Measurements from ENCODE around the gene LRRC8A. TPM values are rescaled to one million over a fixed set of nuclear protein-coding genes. Genes with fewer than 3 reads are reported as not detected.
"Not testable (repeated sequence)": the region's sequence is repeated elsewhere in the genome, so short reads cannot be mapped to it uniquely, and the experiment has no call there.

LRRC8A gene
- total RNA-seq, 1 experiment from 2014 or later: 14.1 TPM

DNA sequence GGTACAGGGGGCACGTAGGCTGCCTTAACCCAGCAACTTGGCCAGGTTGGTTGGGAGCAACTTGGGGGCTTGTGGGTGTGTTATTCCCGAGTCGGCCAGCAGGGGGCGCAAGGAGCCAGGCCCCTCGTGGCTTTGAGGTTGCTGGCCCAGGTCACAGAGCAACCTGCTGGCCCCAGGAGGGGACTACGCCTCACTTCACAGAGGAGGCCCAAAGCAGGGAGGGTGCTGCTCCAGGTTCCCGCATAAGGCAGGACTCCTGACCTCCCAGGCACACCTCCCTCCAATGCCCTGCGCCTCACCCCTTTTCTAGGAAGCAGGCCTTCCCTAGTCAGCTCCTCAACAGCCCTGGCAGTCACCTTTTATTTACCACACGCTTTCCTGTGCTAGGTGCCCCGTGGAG, 18.3 kb upstream of the LRRC8A start:
- DNase-seq (ENCODE audit: low read depth): peak; percentile 48

DNA sequence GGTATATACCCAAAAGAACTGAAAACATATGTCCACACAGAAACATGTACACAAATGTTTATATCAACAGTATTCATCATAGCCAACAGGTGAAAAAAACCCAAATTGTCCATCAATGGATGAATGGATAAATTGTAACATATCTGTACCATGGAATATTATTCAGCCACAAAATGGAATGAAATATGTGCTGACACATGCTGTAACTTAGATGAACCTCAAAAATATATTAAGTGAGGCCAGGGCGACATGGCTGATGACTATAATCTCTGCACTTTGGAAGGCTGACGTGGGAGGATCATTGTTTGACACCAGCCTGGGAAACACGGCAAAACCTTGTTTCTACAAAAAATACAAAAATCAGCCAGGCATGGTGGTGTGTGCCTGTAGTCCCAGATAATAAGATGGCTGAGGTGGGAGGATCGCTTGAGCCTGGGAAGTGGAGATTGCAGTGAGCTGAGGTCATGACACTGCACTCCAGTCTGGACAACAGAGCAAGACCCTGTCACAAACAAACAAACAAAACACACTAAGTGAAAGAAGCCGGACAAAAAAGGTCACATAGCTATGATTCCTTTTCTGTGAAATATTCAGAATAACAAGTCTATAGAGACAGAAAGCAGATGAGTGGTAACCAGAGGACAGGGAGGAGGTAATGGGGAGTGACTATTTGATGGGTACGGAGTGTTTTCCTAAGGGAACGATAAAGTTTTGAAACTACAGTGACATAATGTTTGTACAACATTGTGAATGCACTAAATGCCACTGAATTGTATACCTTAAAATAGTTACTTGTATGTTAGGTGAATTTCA, 11.6 kb upstream of the LRRC8A start:
- DNase-seq (ENCODE audit: low read depth): no peak

DNA sequence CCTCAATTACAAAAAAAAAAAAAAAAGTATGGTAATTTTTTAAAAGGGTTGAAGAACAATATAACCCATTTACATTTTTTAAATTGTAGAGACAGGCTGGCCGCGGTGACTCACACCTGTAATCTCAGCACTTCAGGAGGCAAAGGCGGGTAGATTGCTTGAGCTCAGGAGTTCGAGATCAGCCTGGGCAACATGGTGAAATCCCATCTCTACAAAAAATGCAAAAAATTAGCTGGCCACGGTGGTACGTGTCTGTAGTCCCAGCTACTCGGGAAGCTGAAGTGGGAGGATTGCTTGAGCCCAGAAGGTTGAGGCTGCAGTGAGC, 11.0 kb upstream of the LRRC8A start:
- not testable (repeated sequence) for DNase-seq (ENCODE audit: low read depth)

DNA sequence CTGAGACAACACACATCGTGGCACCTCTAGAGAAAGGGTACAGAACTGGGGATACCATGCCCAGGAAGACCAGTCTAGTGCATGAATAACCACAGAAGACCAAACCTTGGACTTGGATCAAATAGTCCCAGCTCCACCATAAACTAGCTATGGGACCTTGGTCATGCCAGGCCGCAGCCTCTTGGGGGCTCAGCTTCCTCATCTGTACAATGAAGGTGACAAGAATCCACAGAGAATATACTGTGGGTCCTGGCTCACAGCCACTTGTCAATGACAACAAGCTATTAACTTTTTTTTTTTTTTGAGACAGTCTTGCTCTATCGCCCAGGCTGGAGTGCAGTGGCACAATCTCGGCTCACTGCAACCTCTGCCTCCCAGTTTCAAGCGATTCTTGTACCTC, 4.1 kb upstream of the LRRC8A start:
- no peak for DNase-seq (ENCODE audit: low read depth)

DNA sequence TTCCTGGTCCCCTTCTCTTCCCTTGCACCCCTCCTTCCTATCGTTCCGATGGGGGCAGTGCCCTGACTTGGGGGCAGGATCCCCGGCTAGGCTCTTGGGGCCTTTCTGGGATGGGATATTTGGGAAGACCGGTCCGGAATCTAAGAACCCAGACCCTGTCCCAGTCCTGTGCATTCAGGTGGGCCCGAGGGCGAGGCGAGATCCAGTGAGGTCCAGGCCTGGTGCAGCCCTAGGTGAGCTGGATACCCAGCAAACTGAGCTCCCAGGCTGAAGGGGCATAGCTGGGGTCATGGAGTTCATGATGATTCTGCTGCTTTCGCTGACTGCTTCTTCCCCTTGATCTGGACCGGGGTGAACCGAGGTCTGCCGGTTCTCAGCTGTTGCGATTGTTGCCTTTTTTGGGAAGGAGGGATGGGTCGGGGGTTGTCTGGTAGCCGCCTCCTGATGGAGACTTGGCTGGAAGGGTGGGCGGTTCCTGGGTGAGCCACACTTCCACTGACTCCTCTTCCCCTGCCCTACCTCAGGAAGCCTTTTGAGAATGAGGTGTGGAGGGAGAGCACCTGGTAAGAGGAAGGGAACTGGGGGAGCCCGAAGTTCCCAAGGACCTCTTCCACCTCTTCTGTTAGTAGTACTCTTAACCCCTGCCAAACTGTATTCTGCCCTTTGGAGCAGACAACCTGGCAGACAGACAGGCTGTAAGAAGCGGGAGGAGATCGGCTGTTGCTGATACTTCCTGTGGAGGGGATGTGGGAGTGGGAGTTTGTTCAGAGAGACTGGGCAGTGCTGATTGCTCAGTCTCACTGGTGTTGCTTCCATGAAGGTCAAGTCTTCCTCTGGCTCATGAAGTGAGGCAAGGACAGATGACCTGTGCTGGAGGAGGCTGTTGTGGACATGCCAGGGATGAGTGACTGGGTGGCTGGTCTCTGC, 1.0 kb downstream of the LRRC8A start:
- peak; percentile 26 for DNase-seq (ENCODE audit: low read depth)

DNA sequence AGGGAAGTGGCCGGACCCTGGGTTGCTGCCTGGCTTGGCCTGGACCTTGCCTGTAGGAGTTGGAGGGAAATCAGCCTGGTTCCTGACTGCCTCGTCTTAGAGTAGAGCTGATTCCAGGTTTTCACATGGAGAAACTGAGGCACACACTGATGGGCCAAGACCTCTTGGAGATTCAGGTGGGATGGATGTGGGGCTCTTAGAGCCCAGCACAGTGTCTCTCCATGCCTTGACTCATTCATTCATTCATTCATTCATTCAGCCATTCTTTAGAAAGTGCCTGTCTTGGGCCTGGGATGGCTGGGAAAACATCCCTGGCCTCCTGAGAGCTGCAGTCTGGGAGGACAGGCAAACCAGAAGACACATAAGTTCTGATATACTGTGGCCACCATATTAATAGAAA, 2.2 kb downstream of the LRRC8A start:
- DNase-seq (ENCODE audit: low read depth): no peak

DNA sequence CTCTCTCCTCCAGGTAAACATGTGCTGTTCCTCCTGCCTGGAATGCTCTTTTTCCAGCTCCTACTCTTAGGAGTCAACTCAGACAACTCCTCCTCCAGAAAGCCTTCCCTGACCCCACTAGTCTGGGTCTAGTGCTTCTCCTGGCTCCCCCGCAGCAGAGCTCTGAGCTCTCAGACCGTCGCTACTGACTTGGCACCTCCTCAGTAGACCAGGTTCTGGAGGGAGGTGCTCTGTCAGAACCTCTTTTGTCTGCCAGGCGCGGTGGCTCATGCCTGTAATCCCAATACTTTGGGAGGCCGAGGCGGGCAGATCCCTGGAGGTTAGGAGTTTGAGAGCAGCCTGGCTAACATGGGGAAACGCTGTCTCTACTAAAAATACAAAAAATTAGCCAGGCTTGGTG, 3.4 kb downstream of the LRRC8A start:
- no peak for DNase-seq (ENCODE audit: low read depth)

DNA sequence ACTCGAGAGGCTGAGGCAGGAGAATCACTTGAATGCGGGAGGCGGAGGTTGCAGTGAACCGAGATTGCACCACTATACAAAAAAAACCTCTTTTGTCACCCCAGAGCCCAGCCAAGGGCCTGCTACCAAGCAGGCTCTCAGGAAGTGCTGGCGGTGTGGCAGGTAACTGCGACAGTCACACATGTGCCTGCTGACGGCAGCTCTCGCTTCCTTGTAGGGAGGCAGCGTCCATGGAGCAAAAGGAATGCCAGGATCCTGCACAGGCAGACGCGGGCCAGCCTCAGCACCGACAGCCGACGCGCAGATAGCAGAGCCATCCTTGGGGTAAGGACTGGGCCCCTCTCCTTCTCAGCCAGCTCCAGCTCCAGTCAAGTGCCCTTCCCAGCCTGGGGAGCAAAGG, 3.9 kb downstream of the LRRC8A start:
- DNase-seq (ENCODE audit: low read depth): no peak

DNA sequence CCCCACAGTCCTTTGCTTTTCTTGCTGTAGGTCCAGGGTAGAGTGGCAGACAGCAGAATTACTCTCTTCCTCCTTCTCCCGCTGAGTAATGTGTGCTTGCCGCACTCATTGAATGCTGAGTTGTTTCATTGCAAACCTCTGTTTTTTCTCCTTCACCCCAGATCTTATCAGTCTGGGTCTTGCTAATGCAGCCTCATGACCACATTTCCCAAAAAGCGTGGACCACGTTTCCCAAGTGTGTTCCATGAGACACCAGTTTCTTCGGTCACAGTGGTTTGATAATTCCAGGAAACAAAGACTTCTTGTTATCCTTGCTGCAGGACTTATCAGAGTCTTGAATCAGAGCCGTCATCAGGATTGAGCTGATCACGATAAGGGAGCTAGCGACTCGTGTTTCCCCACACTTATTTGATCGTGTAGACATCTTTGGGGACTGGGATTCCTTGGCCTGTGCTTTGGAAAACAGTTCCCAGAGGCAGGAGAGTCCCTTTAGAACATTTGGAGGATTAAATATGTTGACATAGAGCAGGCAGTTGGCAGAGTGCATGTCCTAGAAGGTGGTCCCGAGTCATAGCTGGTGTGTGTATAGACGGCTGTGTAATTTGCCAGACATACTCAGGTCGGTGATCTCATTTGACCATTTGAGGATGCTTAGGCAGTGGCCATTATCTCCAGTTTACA, 4.4 kb downstream of the LRRC8A start:
- peak; percentile 58 for DNase-seq (ENCODE audit: low read depth)

DNA sequence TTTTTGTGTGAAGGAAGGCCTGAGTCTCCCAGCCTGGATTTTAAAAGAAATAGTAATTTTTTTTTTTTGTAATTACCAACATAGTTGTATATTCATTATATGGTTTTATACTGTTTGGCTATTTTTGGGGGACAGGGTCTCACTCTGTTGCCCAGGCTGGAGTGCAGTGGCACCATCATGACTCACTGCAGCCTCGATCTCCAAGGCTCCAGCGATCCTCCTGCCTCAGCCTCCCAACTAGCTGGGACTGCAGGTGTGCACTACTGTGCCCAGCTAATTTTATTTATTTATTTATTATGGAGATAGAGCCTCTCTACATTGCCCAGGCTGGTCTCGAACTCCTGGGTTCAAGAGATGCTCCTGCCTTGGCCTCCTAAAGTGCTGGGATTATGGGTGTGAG, 5.1 kb downstream of the LRRC8A start:
- no peak for DNase-seq (ENCODE audit: low read depth)

DNA sequence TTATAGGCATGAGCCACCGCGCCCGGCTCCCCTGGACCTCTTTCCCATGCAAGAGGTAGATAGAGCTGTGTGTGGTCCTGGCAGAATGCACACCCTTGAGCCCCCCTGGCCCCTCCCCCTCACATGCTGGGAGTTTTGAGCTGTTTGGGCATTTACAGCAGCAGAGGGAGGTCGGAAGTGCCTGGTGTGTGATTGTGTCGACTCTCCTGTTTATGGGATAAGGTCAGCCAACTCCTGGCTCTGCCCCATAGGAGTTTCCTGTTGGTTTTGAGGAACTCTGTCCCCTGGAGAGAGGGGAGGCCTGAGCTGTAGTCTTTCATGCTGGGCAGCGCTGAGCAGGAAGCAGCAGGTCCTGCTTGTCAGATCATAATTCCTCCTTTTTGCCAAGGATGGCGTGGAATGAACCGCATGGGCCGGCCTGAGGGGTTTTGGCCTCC, 6.0 kb downstream of the LRRC8A start:
- no peak for DNase-seq (ENCODE audit: low read depth)

DNA sequence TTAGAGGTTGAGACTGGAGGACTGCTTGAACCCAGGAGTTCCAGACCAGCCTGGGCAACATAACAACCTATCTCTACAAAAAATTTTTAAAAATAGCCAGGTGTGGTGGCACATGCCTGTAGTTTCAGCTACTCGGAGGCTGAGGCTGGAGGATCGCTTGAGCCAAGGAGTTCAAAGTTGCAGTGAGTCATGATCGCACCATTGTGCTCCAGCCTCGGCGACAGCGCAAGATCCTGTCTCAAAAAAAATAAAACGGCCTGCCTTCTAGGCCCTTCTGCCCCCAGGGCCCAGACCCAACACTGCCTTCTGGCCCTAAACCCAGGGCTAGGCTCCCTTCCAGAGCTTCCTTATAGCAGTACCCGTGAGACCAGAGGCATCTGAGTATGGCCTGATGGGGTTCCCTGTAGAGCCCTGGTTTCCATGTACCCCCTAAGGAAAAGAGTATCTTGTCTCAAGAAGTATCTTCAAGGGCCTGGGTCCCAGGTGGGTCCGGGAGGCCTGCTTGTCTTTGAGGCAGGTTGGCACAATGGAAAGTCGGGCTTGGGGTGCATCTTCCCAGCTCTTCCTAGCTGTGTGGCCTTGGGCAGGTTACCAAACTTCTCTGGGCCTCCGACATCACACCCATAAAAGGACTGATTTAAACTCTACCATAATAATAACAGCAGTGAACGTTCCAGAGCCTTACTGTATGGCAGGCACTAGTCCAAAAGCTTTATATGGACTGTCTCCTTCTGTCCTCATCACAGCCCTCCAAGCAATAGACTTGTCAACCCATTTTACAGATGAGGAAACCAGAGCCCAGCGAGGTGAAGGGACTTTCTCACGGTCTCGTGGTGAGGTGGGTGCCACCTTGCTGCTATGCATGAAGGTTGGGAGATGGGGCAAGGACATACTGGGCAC, 9.6 kb downstream of the LRRC8A start:
- no peak for DNase-seq (ENCODE audit: low read depth)

DNA sequence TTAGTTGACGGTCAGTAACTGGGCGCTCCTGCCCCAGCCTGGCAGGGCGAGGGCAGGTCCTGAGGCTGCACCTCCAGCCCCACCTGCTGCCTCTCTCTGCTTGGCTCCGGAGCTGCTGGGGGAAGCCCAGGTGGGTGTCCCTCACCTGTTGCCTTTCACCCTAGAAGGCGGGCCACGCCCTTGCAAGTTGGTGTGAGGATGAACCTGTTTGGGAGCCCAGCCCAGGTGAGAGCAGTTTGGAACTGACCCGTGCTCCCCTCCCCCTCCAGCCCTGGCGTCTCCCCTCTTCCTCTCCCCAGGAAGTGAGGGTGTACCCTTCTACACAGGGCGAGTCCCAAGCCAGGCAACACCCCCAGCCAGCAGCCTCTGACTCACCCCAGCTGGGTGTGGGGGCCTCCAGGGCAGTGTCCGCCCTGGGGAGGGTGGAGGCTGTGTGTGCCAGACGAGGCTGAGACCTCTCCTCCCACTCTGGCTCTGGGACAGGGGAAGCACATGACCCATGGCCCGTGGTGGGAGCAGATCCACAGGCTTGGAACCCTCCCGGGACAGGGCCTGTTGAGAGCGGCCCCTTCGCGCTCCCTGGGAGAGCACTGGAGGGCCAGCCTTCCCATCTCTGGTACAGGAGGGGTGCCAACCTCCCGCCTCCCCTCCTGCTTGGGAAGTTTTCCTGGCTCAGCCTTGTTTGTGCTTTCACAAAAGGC, 10.4 kb downstream of the LRRC8A start:
- DNase-seq (ENCODE audit: low read depth): peak; percentile 89

DNA sequence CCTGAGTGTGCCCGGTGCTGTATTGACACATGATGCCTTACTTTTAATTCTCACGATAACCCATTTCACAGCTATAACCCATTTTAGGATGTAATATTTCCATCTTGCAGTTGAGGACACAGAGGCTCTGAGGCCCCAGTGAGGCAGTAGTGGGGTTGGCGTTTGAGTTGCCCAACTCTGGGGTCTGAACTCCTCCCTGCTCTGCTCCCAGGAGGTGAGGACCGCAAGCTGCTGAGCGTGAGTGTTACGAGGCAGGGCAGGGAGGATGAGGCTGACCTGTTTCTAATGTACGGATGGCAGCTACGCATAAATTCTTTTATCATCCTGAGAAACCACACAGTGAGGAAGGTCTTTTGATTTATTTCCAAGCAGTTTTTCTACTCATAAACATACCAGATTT, 11.4 kb downstream of the LRRC8A start:
- no peak for DNase-seq (ENCODE audit: low read depth)

DNA sequence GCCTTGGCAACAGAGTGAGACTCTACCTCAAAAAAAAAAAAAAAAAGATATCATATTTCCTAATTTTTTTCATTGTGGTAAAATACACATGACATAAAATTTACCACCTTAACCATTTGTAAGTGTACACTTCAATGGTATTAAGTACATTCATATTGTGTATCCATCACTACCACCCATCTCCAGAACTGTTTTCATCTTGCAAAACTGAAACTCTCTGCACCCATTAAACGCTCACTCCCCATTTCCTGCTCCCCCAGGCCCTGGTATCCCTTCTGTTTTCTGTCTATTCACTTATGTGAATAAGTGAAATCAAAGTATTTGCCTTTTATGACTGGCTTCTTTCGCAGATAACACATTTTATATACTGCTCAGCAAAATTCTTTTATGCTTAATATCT, 12.8 kb downstream of the LRRC8A start:
- no peak for DNase-seq (ENCODE audit: low read depth)

DNA sequence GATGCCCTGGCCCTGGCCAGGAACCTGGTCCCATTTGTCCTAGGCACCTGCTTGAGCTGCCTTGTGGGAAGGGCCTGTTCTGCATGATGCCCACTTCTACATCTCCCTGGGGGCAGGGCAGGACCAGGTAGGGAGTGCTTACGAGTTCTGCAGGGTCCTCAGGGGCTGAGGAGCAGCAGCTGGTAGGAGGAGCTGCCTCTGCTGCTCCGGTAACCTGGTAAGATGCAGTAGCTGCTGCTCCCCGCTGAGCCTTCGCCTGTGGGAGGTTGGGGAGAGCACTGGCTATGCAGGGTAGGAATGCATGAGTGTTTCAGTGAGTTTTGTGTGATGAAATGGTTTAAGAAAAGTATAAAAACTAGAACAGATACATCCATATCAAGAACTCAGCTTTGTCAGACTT, 13.6 kb downstream of the LRRC8A start:
- DNase-seq (ENCODE audit: low read depth): no peak

DNA sequence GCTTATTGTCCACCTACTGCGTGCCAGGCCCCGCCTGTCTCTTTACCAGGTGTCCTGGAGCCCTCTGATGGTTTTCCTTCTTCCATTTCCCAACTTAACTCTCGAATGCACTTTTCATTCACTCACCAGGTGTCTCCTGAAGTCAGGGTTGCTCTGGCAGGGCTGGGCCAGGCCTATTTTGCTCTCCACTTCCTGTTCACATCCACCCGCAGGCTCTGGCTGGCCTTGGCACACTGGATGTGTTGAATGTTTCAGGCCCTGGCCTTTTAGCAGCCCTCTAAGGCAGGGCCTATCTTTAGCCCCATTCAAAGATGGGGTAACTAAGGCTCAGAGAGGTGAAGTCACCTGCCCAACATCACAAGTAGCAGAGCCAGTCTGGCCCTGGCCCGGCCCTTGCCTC, 16.4 kb downstream of the LRRC8A start:
- no peak for DNase-seq (ENCODE audit: low read depth)

DNA sequence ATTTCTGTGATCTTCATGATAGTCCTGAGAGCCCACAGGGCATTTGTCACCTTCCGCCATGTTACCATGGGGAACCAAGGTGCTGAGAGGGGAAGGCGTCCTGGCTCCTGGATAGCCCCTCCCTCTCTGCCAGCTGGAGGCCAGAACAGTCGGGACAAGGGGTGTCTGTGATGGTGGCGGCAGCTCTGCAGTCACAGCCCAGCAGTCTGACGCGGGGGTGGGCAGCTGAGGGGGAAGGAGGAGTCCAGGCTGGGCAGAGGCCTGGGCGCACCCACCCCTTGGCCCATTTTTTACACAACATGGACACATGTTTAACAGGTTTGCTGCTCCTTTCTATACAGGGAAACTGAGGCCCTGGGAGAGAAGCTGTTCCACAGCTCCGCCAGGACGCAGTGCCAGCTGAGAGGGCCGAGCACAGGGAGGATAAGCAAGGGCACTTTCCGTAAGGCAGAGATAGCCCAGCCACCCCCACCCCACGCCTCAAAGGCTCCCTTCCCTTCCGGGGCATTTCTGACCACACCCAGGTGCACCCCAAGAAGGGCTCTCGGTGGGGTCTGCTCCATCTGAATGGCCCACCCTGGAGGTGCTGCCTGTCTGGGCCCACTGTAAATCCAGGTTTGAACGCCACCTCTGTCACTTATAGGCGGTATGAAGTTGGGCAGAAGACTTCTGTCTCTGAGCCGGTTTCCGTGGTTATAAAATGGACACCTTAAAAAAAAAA, 17.1 kb downstream of the LRRC8A start:
- DNase-seq (ENCODE audit: low read depth): no peak

DNA sequence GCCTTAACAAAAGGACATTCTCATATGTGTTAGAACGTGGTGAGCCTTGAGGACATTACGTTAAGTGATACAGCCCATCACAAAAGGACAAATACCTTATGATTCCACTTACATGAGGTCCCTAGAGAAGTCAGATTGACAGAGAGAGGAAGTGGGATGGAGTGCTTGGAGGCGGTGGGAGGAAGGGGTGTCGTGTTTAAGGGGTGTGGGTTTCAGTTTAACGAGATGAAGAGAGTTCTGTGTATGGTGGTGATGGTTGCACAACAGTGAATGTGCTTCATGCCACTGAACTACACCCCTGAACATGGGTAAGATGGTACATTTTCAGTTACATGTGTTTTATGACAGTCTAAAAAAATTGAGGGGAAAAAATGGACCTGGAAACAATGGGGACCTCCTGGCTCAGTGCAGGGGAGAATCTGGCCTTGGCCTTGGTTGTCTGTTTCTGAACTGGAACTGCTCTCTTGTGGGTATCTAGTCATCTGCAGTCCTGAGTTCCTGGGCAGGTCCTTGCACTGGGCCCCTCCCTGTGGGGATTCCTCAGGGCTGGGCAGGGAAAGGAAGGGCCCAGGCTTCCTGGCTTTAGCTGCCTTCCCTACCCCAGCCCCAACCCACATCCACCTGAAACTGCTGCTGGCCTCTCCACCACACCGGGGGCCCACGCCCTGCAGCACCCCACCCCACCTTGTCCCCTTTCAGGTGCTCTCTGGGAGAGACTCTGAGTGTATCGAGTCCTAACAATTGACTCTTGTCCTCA, 17.8 kb downstream of the LRRC8A start:
- no peak for DNase-seq (ENCODE audit: low read depth)

All from RPMI7951 (cell line).